Mesothelial cell of epicardium (in vitro differentiated cells): ENCODE measurements around the gene MRPL17. TPM values are rescaled to one million over a fixed set of nuclear protein-coding genes. Genes with fewer than 3 reads are reported as not detected.

Experiments used
- DNase-seq, 2 experiments: peaks; one replicate each; pipeline ENCODE4 v3.0.0; 2021; ENCODE audit warnings: low spot score in 2 of 2; ENCODE audit not compliant: unreplicated experiment in 2 of 2
- H3K27ac Mint-ChIP-seq: 2 replicates; pipeline ENCODE4 v1.8.0; 2021; ENCODE audit warnings: mixed read lengths
- H3K27me3 Mint-ChIP-seq: 2 replicates; pipeline ENCODE4 v1.8.0; 2021; ENCODE audit warnings: low read depth, mixed read lengths
- H3K36me3 Mint-ChIP-seq: 2 replicates; pipeline ENCODE4 v1.8.0; 2021; ENCODE audit warnings: mixed read lengths
- H3K4me1 Mint-ChIP-seq: 2 replicates; pipeline ENCODE4 v1.8.0; 2021; ENCODE audit warnings: mixed read lengths
- H3K4me3 Mint-ChIP-seq: 2 replicates; pipeline ENCODE4 v1.8.0; 2021; ENCODE audit warnings: mild to moderate bottlenecking, moderate library complexity, mixed read lengths
- H3K9me3 Mint-ChIP-seq: 2 replicates; pipeline ENCODE4 v1.8.0; 2021; ENCODE audit warnings: mixed read lengths
- CTCF ChIP-seq: fragments of 200-600 bp; sonication (generic); IDR thresholded peaks from one replicate; pipeline ENCODE4 v1.5.0; 2021; ENCODE audit warnings: antibody characterized with exemption; ENCODE audit not compliant: unreplicated experiment
- total RNA-seq: library from RNA; stranded (reverse); gene quantifications from 3 replicates; pipeline ENCODE4 v1.2.1, GENCODE V29; 2021

The MRPL17 gene
- total RNA-seq, 1 donor from 2014 or later = 41.6 TPM

GRCh38 chr11:6637871-6638270, 45.3 kb downstream of the MRPL17 start:
- Mint-ChIP-seq H3K4me3 (no peak overlapping the region), H3K27me3 (no peaks in the 10 kb centered on the region), H3K27ac (no peak overlapping the region), H3K36me3 (peaks cover 4% of the 10 kb centered on the region), H3K4me1 (no peaks in the 10 kb centered on the region), H3K9me3 (no peaks in the 10 kb centered on the region)
- no peak for TF ChIP-seq CTCF
- no peak for DNase-seq

GRCh38 chr11:6636480-6636879, 46.7 kb downstream of the MRPL17 start:
- Mint-ChIP-seq H3K9me3 (no peaks in the 10 kb centered on the region), H3K4me1 (no peaks in the 10 kb centered on the region), H3K27me3 (peaks cover 7% of the 10 kb centered on the region), H3K27ac (no peak overlapping the region), H3K4me3 (no peak overlapping the region), H3K36me3 (peaks cover 15% of the 10 kb centered on the region)
- DNase-seq = no peak
- TF ChIP-seq CTCF = no peak

GRCh38 chr11:6635082-6635932, 47.8 kb downstream of the MRPL17 start:
- peaks cover 25% of the 10 kb centered on the region for H3K36me3 Mint-ChIP-seq
- no peaks in the 10 kb centered on the region for H3K4me1 Mint-ChIP-seq
- H3K27ac Mint-ChIP-seq = no peak overlapping the region
- peaks cover 18% of the 10 kb centered on the region for H3K27me3 Mint-ChIP-seq
- no peak for TF ChIP-seq CTCF
- H3K4me3 Mint-ChIP-seq = no peak overlapping the region
- H3K9me3 Mint-ChIP-seq = no peaks in the 10 kb centered on the region
- DNase-seq = no peak

GRCh38 chr11:6634534-6634933, 48.6 kb downstream of the MRPL17 start:
- H3K27me3 Mint-ChIP-seq = peaks cover 23% of the 10 kb centered on the region
- no peaks in the 10 kb centered on the region for H3K4me1 Mint-ChIP-seq
- TF ChIP-seq CTCF = no peak
- H3K9me3 Mint-ChIP-seq = no peaks in the 10 kb centered on the region
- no peak overlapping the region for H3K4me3 Mint-ChIP-seq
- H3K36me3 Mint-ChIP-seq = peaks cover 27% of the 10 kb centered on the region
- DNase-seq = no peak
- H3K27ac Mint-ChIP-seq = no peak overlapping the region

GRCh38 chr11:6633422-6634408, 49.4 kb downstream of the MRPL17 start:
- no peak overlapping the region for H3K4me3 Mint-ChIP-seq
- DNase-seq = no peak
- TF ChIP-seq CTCF = no peak
- peaks cover 31% of the 10 kb centered on the region for H3K27me3 Mint-ChIP-seq
- no peak overlapping the region for H3K27ac Mint-ChIP-seq
- H3K4me1 Mint-ChIP-seq = no peaks in the 10 kb centered on the region
- H3K36me3 Mint-ChIP-seq = peaks cover 33% of the 10 kb centered on the region
- H3K9me3 Mint-ChIP-seq = no peaks in the 10 kb centered on the region
